HG03066 (cell line): ENCODE results near the gene PHF2.

Source experiments
- ATAC-seq: cut with Tn5 transposase; IDR thresholded peaks from one replicate; pipeline ENCODE4 v1.9.1; 2021; ENCODE audit warnings: low read depth; ENCODE audit not compliant: unreplicated experiment

The PHF2 gene

GRCh38 chr9:93686880-93687236 is 110.5 kb downstream of the PHF2 start:
- ATAC-seq: no peak

GRCh38 chr9:93690618-93691017 is 114.2 kb downstream of the PHF2 start:
- ATAC-seq: no peak

GRCh38 chr9:93693129-93693528 is 116.7 kb downstream of the PHF2 start:
- no peak for ATAC-seq

- no peak for ATAC-seq
Measured at GRCh38 chr9:93697352-93698139, 121.2 kb downstream of the PHF2 start.

- ATAC-seq: no peak
Measured at GRCh38 chr9:93698140-93698908, 121.9 kb downstream of the PHF2 start.

- no peak for ATAC-seq
Measured at GRCh38 chr9:93699650-93700049, 123.3 kb downstream of the PHF2 start.

GRCh38 chr9:93701494-93702218 is 125.3 kb downstream of the PHF2 start:
- no peak for ATAC-seq

- no peak for ATAC-seq
Measured at GRCh38 chr9:93702261-93702660, 125.9 kb downstream of the PHF2 start.

GRCh38 chr9:93708289-93708986 is 132.1 kb downstream of the PHF2 start:
- ATAC-seq: no peak

- ATAC-seq: no peak
Measured at GRCh38 chr9:93708987-93709302, 132.6 kb downstream of the PHF2 start.

- ATAC-seq: no peak
Measured at GRCh38 chr9:93709600-93710369, 133.4 kb downstream of the PHF2 start.

- ATAC-seq: no peak
Measured at GRCh38 chr9:93710370-93710723, 134.0 kb downstream of the PHF2 start.

GRCh38 chr9:93711002-93711401 is 134.6 kb downstream of the PHF2 start:
- ATAC-seq: no peak

- no peak for ATAC-seq
Measured at GRCh38 chr9:93712896-93713295, 136.5 kb downstream of the PHF2 start.

- no peak for ATAC-seq
Measured at GRCh38 chr9:93713716-93714115, 137.3 kb downstream of the PHF2 start.

GRCh38 chr9:93721417-93721965 is 145.1 kb downstream of the PHF2 start:
- ATAC-seq: no peak

- no peak for ATAC-seq
Measured at GRCh38 chr9:93724852-93725251, 148.5 kb downstream of the PHF2 start.

GRCh38 chr9:93725382-93725781 is 149.0 kb downstream of the PHF2 start:
- ATAC-seq: no peak

GRCh38 chr9:93726147-93726546 is 149.8 kb downstream of the PHF2 start:
- ATAC-seq: no peak
